ENCODE measurements around the gene EFNA5.
"Not testable (repeated sequence)": the region's sequence is repeated elsewhere in the genome, so short reads cannot be mapped to it uniquely, and the experiment has no call there.

Gene EFNA5

DNA sequence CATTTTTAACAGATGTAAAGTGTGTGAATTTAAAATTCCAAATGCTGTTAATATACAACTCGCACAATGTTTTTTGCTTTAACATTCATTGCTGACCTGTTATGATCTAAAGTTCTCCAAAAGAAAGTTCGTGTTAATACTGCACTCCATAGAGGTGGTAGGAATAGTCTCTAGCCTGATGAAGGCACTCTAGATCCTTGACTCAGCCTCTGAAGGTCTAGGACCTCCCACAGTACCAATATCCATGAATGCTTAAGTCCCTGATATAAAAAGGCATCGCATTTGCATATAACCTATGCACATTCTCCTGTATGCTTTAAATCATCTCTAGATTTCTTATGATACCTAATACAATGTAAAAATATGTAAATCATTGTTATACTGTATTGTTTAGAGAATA, 213.6 kb downstream of the EFNA5 start:
- DNase-seq (ENCODE audit: low spot score), result no peak

DNA sequence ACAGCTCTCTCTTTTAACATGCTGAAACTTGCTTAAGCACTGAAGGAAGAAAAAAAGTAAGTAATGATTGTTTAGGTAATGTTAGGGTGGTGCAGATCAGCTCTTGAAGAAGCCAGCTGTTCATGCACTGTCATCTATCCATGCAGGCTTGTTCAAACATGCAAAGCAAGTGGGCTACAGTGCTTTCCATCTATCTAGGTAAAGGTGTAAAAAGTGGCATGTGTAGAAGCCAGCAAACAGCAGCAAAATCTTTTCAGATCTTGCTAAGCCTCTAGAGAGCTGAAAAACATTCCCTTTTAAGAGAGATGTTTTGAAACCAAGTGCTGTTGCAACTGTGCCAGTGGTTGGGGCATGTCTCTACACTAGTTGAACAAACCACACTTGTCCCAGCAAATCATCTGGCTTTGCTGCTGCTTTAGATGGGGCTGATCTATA, 214.4 kb downstream of the EFNA5 start:
- no peak for DNase-seq (ENCODE audit: low spot score)

DNA sequence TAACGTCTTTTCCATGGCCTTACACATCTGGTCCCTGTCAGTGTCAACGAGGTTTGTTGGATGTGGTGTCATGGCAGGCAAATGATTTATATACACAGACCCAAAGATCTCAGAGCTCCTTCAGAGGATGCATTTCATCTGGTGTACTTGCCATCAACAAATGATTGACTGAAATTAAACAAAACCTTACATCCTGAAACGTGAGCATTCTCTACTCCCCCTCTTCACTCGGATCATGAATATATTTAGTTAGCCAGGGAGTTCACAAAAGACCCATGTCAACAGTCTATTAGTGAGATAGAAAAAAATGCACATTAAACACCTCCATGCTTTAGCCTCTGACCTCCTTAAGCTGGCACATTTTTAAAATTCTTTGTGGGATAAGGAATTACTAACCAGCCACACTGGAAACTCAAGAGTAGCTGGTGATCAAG, 215.6 kb downstream of the EFNA5 start:
- peak; percentile 87 for DNase-seq (ENCODE audit: low spot score)

DNA sequence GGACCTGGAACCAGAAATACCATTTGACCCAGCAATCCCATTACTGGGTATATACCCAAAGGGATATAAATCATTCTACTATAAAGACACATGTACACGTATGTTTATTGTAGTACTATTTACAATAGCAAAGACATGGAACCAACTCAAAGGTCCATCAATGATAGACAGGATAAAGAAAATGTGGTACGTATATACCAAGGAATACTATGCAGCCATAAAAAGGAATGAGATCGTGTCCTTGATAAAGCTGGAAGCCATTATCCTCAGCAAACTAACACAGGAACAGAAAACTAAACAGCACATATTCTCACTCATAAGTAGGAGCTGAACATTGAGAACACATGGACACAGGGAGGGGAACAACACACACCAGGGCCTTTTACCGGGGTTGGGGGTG, 218.9 kb downstream of the EFNA5 start:
- not testable (repeated sequence) for DNase-seq (ENCODE audit: low spot score)

DNA sequence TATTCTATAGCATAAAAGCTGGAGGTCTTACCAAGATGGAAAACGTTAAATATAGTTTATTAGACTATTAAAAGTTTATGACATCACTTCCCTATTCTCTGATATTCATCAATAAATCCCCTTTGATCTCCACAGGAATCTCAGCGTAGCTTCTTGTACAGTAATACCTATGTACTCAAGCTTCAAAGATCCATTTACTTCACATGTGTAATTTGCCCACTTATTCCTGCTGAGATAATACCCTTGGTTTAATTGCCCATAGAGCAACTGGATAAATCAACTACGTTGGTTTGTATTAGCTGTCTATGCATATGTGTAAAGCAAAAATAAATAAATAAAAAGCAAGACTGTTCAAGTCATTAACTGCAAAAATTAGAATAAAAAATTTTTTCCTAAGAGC, 219.7 kb downstream of the EFNA5 start:
- DNase-seq (ENCODE audit: low spot score), result no peak

DNA sequence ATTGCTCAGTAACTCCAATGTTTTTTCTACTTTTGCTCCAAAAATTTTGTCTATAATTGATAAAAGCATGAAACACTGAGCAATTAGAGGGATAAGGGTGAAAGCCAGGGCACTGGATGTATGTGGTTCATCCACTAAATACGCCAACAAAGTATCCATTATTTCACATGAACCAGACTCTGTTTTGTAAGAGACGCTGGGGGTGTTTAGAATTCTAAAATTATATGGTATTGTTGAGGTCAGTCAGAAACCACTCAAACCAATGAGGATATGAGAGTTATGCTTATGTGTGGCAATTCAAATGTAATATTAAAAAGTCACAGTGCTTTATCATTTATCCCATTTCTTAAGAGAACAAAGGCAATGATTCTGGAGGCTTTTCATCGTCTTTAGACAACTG, 220.2 kb downstream of the EFNA5 start:
- DNase-seq (ENCODE audit: low spot score), result no peak

DNA sequence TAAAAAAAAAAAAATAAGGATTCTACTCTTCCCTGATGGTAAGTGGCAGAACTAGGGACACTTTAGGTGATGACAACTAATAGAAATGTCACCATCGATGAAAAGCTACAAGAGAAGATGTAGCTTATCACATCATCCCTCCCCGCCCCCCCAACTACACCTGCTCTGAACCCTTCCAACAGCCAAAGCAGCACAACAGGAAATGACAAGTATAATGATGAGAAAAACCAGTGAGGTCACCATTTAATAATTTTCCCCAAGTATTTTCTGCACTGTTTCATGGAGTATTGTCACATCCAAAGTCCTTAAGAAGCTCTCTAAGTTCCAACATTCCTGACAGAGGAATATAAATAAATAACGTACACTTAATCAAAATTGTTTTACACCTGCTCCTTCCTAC, 221.4 kb downstream of the EFNA5 start:
- DNase-seq (ENCODE audit: low spot score), result peak; percentile 58

DNA sequence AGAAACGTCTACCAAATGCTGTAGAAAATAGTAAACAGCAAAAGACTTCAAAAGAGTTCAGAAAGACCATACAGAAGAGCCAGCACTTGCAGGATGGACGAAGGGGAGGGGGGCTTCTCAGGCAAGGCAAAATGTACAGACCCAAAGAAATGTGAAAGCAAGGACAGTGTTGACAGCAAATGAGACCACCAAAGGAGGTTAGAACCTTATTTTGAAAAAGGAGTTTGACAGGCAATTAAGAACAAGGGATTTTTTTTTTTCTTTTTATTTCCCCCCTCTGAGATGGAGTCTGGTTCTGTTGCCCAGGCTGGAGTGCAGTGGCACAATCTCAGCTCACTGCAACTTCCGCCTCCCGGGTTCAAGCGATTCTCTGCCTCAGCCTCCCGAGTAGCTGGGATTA, 223.2 kb downstream of the EFNA5 start:
- DNase-seq (ENCODE audit: low spot score), result no peak

DNA sequence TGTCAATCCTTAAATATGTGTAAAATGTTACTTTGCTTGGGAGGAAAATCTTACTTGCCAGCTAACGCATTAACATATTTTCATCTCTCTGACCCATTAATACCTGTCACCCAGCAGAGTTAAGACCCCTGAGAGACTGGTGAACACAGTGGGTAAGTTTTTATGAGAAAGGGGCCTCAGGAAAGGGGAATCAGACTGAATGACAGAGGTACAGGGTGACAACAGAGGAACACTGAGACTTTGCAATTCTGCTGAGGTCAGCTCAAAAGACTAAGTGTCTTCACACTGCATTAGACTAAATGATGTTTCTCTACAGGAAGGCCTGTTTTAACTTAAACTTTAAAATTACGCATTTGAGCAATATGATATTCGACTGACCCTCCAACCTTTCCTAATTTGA, 223.8 kb downstream of the EFNA5 start:
- no peak for DNase-seq (ENCODE audit: low spot score)

DNA sequence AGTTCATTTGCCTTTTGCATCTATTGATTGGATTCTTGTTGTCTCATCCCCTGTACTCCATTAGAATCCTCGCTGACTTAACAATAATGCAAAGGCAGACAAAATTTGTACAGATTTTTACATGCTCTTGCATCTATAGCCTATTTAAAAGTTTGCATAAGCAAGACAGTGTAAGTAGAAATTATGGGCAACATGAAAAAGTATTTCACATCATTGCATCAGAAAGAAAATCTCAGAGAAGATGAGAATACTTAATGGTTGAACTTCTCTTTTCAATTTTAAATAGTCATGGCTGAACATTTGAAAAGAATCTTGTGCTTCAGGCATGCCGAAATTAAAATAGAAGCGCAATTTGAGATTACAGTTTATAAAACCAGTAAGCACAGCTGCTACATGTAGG, 226.4 kb downstream of the EFNA5 start:
- DNase-seq (ENCODE audit: low spot score), result no peak

DNA sequence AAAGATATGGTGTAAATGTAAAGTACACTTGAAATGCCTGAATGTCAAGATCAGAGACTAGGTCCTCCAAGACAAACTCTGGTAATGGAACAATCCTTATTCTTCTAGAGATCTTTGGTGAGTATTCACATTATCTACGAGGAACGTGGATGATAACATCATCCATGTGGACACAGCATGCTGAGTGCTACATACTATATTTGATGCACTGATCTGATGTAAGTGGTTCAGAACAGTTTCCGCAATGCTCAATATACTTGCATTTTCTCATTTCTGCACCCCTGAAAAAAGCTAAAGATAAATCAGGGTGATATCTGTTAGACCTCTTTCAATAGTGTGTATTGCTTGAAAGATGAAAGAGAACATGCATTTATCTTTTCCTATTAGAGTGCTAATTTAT, 226.8 kb downstream of the EFNA5 start:
- no peak for DNase-seq (ENCODE audit: low spot score)

DNA sequence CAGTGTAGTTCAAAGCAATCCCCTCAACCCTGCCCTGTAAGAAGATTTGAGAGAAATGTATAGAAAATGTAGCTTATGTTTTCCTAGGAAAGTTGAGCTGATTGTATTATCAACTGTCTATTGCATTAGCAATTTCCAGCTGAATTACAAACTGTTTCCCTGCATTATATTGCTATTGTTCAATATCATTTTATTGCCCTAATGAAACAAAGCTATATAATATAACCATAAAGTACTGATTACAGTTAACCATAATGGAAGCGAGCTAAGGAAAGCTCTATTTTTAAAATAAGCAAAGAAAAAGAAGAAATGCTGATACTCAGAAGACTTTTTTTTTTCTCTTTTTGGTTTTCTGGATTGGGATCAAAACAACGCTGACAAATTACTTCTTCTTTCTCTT, 228.3 kb downstream of the EFNA5 start:
- no peak for DNase-seq (ENCODE audit: low spot score)

DNA sequence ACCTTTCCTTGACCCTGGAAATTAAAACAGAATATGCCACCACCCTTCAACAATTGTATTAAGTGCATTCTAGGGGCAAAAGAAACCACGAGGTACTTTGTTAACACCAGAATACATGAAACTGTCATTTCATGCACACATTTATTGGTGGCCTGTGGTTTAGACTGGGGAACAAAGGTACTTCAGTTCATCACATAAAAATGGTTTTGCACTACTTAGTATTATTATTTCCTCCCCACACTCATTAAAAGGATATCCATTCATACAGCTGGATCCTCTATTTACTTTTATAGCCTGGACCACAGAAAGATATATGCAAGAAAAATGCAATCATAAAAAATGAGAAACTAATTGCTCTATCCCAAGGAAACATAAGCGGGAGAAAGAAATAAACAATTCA, 230.9 kb downstream of the EFNA5 start:
- no peak for DNase-seq (ENCODE audit: low spot score)

DNA sequence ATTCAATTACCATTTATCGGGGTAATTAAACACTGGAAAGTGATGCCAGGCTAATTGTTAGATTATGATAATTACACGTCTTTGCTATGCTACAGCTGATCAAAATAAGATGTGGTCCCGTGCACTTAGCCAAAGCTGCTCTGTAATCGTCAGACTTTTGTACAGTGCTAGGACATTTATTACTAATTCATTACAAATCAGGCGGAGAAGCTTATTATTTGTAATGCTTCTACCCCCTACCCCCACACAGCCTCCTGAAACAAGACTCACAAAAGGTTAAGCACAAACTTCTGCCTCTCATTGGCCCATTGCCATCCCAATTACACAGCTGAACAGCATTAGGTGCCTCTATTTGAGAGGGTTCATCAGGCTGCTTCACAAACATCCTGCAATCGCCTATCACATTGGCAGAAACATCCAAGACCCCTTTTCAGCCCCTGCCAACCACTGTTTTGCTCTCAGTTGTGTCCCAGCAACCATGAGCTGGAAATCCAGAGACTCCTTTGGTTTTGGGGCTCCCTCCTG, 232.7 kb downstream of the EFNA5 start:
- DNase-seq (ENCODE audit: low spot score), result no peak

DNA sequence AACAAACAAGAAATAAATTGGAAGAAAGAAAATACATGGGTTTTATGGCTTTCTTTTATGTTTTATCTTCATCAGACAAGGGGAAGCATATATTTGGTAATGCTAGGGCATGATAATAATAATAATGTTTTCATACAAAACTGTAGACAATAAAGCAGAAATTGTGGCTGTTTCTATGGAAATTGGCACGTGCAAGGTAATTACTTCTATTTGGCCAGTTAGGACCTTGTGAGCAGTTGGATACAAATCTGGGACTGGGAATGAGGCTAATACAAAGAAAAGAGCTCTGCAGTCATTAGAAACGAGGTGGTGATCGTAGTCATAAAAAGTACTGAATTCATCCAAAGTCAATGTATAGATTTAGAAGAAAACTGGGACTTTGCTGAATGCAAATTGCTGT, 233.6 kb downstream of the EFNA5 start:
- no peak for DNase-seq (ENCODE audit: low spot score)

DNA sequence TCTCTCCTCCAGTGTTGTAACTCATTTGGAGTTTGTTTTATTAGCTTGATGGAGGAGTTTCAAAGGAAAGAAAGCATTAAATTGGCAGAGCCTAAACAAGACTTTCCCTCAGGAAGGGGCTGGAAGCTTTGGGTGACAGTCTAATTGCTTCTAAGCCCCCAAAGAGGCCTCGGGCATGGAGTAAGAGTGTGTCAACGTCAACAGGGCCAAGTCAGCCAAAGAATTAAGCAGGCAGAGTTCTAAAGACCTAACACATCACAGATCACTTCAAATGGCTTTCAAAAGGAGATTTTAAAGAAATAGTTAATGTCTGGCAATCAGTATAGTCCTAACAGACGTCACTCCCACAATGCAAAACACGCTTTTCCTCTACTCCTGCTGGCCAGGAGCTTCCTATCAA, 234.5 kb downstream of the EFNA5 start:
- no peak for DNase-seq (ENCODE audit: low spot score)

DNA sequence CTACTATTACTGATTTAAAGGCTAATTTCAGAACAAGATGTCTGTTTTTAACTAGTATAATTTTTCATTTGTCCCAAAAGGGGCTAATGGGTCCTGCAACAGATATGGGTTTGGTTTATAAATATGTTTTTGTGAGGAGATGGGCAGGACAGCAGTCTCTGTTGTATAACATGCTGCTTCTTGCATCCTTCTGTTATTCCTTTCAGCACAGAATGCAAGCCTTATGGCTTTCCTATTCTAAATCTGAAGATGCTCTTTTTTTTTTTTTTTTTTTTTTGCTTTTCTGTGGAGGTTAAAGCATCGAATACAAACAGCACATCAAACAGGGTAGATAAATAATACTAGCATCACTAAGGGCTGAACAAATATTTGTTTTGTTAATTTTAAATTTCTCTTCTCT, 235.7 kb downstream of the EFNA5 start:
- DNase-seq (ENCODE audit: low spot score), result no peak

DNA sequence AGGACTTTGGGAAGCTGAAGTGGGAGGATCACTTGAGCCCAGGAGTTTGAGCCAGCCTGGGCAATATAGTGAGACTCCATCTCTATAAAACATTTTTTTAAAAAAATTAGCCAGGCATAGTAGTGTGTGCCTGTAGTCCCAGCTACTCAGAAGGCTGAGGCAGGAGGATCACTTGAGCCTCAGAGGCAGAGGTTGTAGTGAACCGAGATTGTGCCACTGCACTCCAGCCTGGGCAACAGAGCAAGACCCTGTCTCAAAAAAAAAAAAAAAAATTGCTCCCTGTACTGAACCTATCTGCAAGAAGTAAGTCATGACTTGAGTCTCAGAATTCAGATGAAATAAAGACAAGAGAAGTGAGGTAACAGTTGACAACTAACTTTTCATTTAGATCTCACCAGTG, 237.1 kb downstream of the EFNA5 start:
- not testable (repeated sequence) for DNase-seq (ENCODE audit: low spot score)

DNA sequence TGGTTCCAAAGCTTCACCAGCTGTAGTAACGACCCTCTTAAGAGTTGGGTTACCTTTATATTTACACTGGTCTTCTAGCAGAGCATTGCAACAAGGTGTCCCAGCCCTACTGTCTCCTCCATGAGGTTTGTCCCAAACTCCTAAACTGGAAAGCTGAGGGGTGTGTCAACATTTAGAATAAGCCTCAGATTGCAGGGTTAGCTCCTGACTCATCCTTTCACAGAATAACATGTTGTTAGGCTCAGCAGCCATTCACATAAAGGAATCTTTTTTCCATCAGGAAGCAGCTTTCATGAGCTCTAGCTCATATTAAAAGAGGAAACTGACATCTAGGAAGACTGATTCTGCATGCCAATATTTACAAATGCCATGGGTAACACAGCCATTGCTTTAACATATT, 238.7 kb downstream of the EFNA5 start:
- peak; percentile 60 for DNase-seq (ENCODE audit: low spot score)

DNA sequence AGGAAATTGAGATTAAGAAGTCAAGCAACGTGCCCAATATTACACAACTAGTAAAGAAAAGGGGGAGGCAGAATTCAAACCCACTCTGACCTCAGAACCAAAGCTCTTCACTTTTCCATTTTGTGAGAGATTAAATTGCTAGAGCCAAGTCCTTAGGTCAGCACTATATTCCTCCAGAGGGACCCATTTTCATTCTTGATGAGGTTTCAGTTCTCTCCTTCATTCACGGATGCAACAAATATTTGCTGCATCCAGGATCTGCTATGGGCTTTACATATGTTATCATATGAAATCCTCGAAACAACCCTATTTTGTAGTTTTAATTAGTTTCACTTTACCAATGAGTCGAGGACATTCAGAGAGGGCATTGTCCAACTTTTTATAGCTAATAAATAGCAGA, 239.2 kb downstream of the EFNA5 start:
- DNase-seq (ENCODE audit: low spot score), result no peak

DNA sequence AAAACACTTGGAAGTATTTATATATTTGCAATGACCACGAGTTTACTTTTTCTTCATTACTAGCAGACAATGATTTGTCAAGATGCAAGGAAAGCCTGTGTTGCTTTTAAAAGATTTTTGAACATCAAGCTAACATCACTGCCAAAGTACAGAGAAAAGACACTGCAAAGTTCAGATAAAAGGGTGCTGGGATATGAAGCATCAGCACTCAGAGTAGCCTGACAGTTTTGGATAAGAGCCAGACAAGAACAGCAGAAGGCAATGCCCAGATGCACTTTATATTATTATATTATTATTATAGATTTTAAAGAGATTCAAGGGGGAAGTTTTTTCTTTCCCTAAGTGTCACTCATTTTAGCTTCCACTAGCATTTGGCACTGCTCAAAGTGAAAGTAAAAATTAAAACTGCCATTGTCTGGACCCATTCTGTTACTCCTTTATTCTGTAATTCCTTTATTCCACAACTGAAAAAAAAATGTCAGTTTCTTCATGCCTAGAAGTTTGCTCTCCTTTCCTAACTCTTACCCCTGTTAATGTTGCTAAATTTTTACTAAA, 240.6 kb downstream of the EFNA5 start:
- no peak for DNase-seq (ENCODE audit: low spot score)

DNA sequence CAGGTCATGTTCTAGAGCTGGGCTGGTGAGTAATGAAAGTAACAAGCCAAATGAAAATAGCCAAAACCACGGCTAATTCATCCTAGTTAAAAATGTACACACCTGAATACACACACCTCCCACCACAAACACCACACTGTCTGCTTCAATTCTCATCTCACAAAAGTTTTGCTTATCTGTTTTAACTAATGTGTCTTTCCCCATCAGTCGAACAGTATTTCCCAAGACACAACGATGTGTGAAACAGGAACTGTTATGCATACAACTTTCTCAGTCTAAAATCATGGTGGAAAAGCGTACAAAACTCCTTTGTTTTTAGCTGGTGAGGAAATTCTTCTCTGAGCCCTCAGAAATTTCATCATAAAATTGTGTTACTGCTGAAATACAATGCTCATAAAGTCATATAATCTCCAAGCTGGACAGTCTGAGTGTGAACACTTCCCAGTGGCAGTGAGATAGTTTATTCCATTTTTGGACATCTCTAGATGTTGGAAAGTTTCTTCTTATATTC, 242.4 kb downstream of the EFNA5 start:
- DNase-seq (ENCODE audit: low spot score), result peak; percentile 23

DNA sequence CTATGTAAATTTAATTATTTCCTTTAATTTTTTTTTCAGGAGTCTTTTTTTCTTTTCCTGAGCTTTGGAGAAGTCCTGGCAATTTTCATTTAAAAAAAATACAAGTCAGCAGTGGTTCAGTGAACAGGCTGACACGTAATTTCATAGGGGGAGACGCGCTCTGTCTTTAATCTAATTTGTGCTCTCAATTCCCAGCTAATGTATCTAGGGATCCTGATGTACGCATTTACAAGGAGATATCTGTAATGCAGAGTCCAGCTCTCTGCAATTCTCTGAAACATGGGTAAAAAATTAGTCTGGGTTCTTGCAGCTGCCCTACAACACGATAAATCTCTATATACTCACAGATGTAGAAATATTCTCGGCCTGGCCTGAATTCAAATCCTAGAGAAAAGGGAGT, 243.9 kb downstream of the EFNA5 start:
- no peak for DNase-seq (ENCODE audit: low spot score)

DNA sequence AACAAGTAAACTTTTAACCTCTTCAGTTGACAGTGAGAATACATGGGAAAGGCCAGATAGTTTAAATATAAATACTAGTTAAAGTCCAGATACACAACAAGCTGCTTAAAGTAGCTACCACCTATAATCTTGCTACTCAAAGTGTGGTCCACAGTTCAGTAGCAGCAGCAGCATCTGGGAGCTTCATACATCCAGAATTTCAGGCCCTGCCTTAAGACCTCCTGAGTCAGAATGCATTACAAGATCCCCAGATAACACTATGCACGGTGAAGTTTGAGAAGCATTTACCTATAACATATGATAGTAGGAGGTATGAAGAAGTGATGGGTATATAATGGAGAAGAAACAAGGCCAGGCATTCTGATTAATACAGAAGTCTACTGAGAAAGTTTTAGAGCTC, 244.5 kb downstream of the EFNA5 start:
- no peak for DNase-seq (ENCODE audit: low spot score)
